Measurements from ENCODE around the gene SMYD2. TPM values are rescaled to one million over a fixed set of nuclear protein-coding genes. Genes with fewer than 3 reads are reported as not detected.

SMYD2 gene
- total RNA-seq, 1 experiment from 2014 or later: 27.2 TPM

DNA sequence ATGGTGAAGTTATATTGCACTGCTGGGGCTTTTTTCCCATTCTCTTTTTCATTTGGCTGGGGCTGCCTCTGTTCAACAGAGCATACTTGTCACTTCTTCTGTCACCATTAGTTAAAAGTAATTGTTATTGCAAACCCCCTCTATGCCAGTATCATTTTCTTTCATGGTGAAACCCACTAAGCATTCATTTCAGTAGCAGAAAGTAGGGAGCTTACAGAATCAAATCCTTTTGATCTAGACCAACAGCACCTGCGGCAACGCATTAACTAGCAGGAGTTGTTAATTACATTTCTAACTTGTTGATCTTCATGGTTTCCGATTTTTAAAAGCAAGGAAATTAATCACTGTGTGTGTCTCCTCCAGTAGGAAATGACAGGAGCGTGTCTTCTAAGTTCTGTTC, 15.0 kb downstream of the SMYD2 start:
- TF ChIP-seq REST (IDR thresholded peaks at IDR 0.05; ENCODE audit: low read depth) (no peak), JUND (IDR thresholded peaks at IDR 0.05) (no peak), CEBPB (IDR thresholded peaks at IDR 0.05; ENCODE audit: low read depth) (no peak), POLR2AphosphoS5 (IDR thresholded peaks at IDR 0.05; ENCODE audit: low read depth, low read length) (no peak)
- BruUV-seq (replicated peaks): no TSS peak
- RAD21 ChIA-PET (ENCODE audit: low non-redundant PET in 1 of 2, low total read pairs in 2 of 2, uncharacterized antibody in 2 of 2, unreplicated experiment in 2 of 2): no interaction called here
- no peak overlapping the region for H3K4me2 ChIP-seq (ENCODE audit: low read length)
- H3K4me3 ChIP-seq (replicated peaks in 1 of 2; ENCODE audit: low read depth in 1 of 2, low read length in 2 of 2): no peak overlapping the region
- H3K9me3 ChIP-seq (ENCODE audit: control insufficient read depth in 1 of 2, insufficient read depth in 1 of 2, low read depth in 1 of 2, low read length in 2 of 2): no peaks in the 10 kb centered on the region
- H4K20me1 ChIP-seq (ENCODE audit: insufficient read depth): no peaks in the 10 kb centered on the region
- H3K9me2 ChIP-seq (ENCODE audit: insufficient read depth): no peaks in the 10 kb centered on the region
- H3K9ac ChIP-seq (ENCODE audit: low read length): no peak overlapping the region
- POLR2A ChIA-PET: no interaction called here
- intact Hi-C loops (cut with micrococcal nuclease): no loop called here
- CTCF ChIA-PET: no interaction called here
- no peak overlapping the region for H2AFZ ChIP-seq (ENCODE audit: low read depth, low read length, poor library complexity, severe bottlenecking)
- no peak for ATAC-seq
- DNase-seq (ENCODE audit: low read depth, low spot score): no peak
- no peak overlapping the region for H3K27ac ChIP-seq (ENCODE audit: low read depth, low read length)
- H3K79me2 ChIP-seq (ENCODE audit: insufficient read depth, low read length): peaks cover 17% of the 10 kb centered on the region
- H3K4me1 ChIP-seq (ENCODE audit: control insufficient read depth in 1 of 2, insufficient read depth in 2 of 2, low read length in 2 of 2): no peaks in the 10 kb centered on the region
- no peaks in the 10 kb centered on the region for H3K27me3 ChIP-seq (ENCODE audit: insufficient read depth, low read length)
- no peaks in the 10 kb centered on the region for H3K36me3 ChIP-seq (ENCODE audit: control insufficient read depth in 1 of 2, insufficient read depth in 2 of 2, low read length in 2 of 2)

GRCh38 chr1:214296860-214297745, 16.1 kb downstream of the SMYD2 start:
- CTCF ChIA-PET: no interaction called here
- H3K27me3 ChIP-seq (ENCODE audit: insufficient read depth, low read length): no peaks in the 10 kb centered on the region
- no peaks in the 10 kb centered on the region for H3K9me3 ChIP-seq (ENCODE audit: control insufficient read depth in 1 of 2, insufficient read depth in 1 of 2, low read depth in 1 of 2, low read length in 2 of 2)
- no peak overlapping the region for H3K9ac ChIP-seq (ENCODE audit: low read length)
- POLR2A ChIA-PET: no interaction called here
- intact Hi-C loops (cut with micrococcal nuclease): no loop called here
- no peaks in the 10 kb centered on the region for H3K4me1 ChIP-seq (ENCODE audit: control insufficient read depth in 1 of 2, insufficient read depth in 2 of 2, low read length in 2 of 2)
- DNase-seq (ENCODE audit: low read depth, low spot score) (no peak), ATAC-seq (no peak)
- H3K36me3 ChIP-seq (ENCODE audit: control insufficient read depth in 1 of 2, insufficient read depth in 2 of 2, low read length in 2 of 2): no peaks in the 10 kb centered on the region
- RAD21 ChIA-PET (ENCODE audit: low non-redundant PET in 1 of 2, low total read pairs in 2 of 2, uncharacterized antibody in 2 of 2, unreplicated experiment in 2 of 2): no interaction called here
- peaks cover 12% of the 10 kb centered on the region for H3K79me2 ChIP-seq (ENCODE audit: insufficient read depth, low read length)
- no peaks in the 10 kb centered on the region for H4K20me1 ChIP-seq (ENCODE audit: insufficient read depth)
- H3K4me3 ChIP-seq (replicated peaks in 1 of 2; ENCODE audit: low read depth in 1 of 2, low read length in 2 of 2): no peak overlapping the region
- no peak overlapping the region for H3K4me2 ChIP-seq (ENCODE audit: low read length)
- H3K27ac ChIP-seq (ENCODE audit: low read depth, low read length): no peak overlapping the region
- H2AFZ ChIP-seq (ENCODE audit: low read depth, low read length, poor library complexity, severe bottlenecking): no peak overlapping the region
- H3K9me2 ChIP-seq (ENCODE audit: insufficient read depth): no peaks in the 10 kb centered on the region
- BruUV-seq (replicated peaks): no TSS peak
- no peak for TF ChIP-seq TCF7L2 (IDR thresholded peaks at IDR 0.05; ENCODE audit: borderline replicate concordance, extremely low read depth, insufficient read depth, insufficient read length)
- TF ChIP-seq, protein P1, sequence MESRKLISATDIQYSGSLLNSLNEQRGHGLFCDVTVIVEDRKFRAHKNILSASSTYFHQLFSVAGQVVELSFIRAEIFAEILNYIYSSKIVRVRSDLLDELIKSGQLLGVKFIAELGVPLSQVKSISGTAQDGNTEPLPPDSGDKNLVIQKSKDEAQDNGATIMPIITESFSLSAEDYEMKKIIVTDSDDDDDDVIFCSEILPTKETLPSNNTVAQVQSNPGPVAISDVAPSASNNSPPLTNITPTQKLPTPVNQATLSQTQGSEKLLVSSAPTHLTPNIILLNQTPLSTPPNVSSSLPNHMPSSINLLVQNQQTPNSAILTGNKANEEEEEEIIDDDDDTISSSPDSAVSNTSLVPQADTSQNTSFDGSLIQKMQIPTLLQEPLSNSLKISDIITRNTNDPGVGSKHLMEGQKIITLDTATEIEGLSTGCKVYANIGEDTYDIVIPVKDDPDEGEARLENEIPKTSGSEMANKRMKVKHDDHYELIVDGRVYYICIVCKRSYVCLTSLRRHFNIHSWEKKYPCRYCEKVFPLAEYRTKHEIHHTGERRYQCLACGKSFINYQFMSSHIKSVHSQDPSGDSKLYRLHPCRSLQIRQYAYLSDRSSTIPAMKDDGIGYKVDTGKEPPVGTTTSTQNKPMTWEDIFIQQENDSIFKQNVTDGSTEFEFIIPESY (IDR thresholded peaks at IDR 0.05; ENCODE audit: extremely low read depth, insufficient replicate concordance, low read length): no peak
- TF ChIP-seq EGR1 (IDR thresholded peaks at IDR 0.05; ENCODE audit: low read depth): no peak
- TF ChIP-seq ELF1 (IDR thresholded peaks at IDR 0.05; ENCODE audit: borderline replicate concordance, low read depth): no peak
- no peak for TF ChIP-seq CTCF (IDR thresholded peaks at IDR 0.05 in 2 of 3, conservative IDR thresholded peaks at IDR 0.05 in 1 of 3; ENCODE audit: borderline replicate concordance in 1 of 3, insufficient read depth in 1 of 3, low read depth in 2 of 3, low read length in 2 of 3)
- no peak for TF ChIP-seq SRF (IDR thresholded peaks at IDR 0.05; ENCODE audit: low read depth)
- no peak for TF ChIP-seq JUND (IDR thresholded peaks at IDR 0.05)
- TF ChIP-seq YY1 (IDR thresholded peaks at IDR 0.05; ENCODE audit: extremely low read depth, insufficient replicate concordance, low read depth, low read length): no peak
